ENCODE data around the gene ACOT8. TPM values are rescaled to one million over a fixed set of nuclear protein-coding genes. Genes with fewer than 3 reads are reported as not detected.

The ACOT8 gene
- polyA plus RNA-seq, 2 of the 4 experiments (the other 2 are of a cell fraction), result 14.0 to 18.5 TPM

GRCh38 chr20:45896641-45897161 lies 39.5 kb upstream of the ACOT8 start:
- H3K9me3 ChIP-seq, result no peaks in the 10 kb centered on the region
- TF ChIP-seq KDM5A (IDR thresholded peaks at IDR 0.05) (no peak), REST (IDR thresholded peaks at IDR 0.05) (no peak), HDAC2 (IDR thresholded peaks at IDR 0.05) (no peak), PBX3 (IDR thresholded peaks at IDR 0.05) (no peak), CBX2 (IDR thresholded peaks at IDR 0.05; ENCODE audit: borderline replicate concordance, low read depth) (no peak), FOXS1 (CRISPR knock-in tag; IDR thresholded peaks at IDR 0.05) (no peak), EHF (CRISPR knock-in tag; IDR thresholded peaks at IDR 0.05) (no peak), HOXA7 (CRISPR knock-in tag; IDR thresholded peaks at IDR 0.05) (no peak), TFCP2L1 (CRISPR knock-in tag; IDR thresholded peaks at IDR 0.05) (no peak), HEYL (CRISPR knock-in tag; IDR thresholded peaks at IDR 0.05) (no peak), JUN (IDR thresholded peaks at IDR 0.05) (no peak), POLR2A (IDR thresholded peaks at IDR 0.05; ENCODE audit: low read length) (no peak), PHF8 (IDR thresholded peaks at IDR 0.05; ENCODE audit: borderline replicate concordance, low read depth) (no peak), FOSL2 (IDR thresholded peaks at IDR 0.05) (no peak), FOSL2 (CRISPR knock-in tag; IDR thresholded peaks at IDR 0.05) (no peak), MAZ (IDR thresholded peaks at IDR 0.05; ENCODE audit: borderline replicate concordance, low read depth, low read length) (no peak)
- no peak for DNase-seq (ENCODE audit: low read depth in 1 of 2, low spot score in 1 of 2)
- ChIA-PET POLR2A (no interaction called here), CTCF (interaction anchor here (0.7 to 1.7 kb wide), 5 partner anchors 66 to 98 kb away, joined by 3 to 7 read pairs (median 4); no protein-coding TSS in a partner anchor)
- no peak for FAIRE-seq
- peaks cover 7% of the 10 kb centered on the region for H3K4me1 ChIP-seq
- no peak overlapping the region for H3K4me2 ChIP-seq
- WGBS (ENCODE audit: missing lambda C conversion rate), result 92% methylated on average over 13 of the region's 14 CpGs
- H3K27ac ChIP-seq, result no peak overlapping the region
- H3K4me3 ChIP-seq, result no peak overlapping the region
- ATAC-seq, result no peak

DNA sequence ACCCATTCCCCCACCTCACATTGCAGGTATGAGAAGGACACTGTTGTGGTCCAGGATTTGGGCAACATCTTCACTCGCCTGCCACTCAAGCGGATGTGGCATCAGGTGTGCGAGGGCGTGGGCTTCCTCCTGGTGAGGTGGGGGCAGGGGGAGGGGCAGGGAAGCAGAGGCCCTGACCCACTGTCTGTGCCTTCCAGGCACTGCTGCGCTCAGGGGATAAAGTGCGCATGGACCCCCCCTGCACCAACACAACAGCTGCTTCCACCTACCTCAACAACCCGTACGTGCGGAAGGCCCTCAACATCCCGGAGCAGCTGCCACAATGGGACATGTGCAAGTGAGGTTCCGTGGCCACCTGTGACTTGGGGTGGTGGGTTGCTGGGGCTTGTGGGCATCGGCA lies 37.6 kb upstream of the ACOT8 start:
- POLR2A ChIA-PET, result interaction anchor here (1.3 kb wide), 1 partner anchor 10 kb away, joined by 3 read pairs; no protein-coding TSS in a partner anchor
- 90% methylated on average over 8 of the region's 12 CpGs for whole genome bisulfite sequencing (ENCODE audit: missing lambda C conversion rate)
- no peak for FAIRE-seq

More for the DNA sequence above, 37.6 kb upstream of the ACOT8 start:
- Histone ChIP-seq H3K4me2 (no peak overlapping the region), H3K4me1 (peaks cover 14% of the 10 kb centered on the region), H3K9me3 (no peaks in the 10 kb centered on the region), H3K27ac (no peak overlapping the region), H3K4me3 (no peak overlapping the region)
- TF ChIP-seq HOXB5 (CRISPR knock-in tag; IDR thresholded peaks at IDR 0.05), result no peak
- no peak for TF ChIP-seq TFCP2L1 (CRISPR knock-in tag; IDR thresholded peaks at IDR 0.05)
- TF ChIP-seq REST (IDR thresholded peaks at IDR 0.05), result no peak
- TF ChIP-seq HOXB13 (CRISPR knock-in tag; IDR thresholded peaks at IDR 0.05; ENCODE audit: low read depth), result no peak
- TF ChIP-seq ESRRA (IDR thresholded peaks at IDR 0.05; ENCODE audit: borderline replicate concordance, low read length), result no peak
- no peak for TF ChIP-seq RARB (CRISPR knock-in tag; IDR thresholded peaks at IDR 0.05)
- no peak for TF ChIP-seq ZNF302 (CRISPR knock-in tag; IDR thresholded peaks at IDR 0.05)
- TF ChIP-seq ZC3H11A (IDR thresholded peaks at IDR 0.05), result no peak
- no peak for TF ChIP-seq HOXA7 (CRISPR knock-in tag; IDR thresholded peaks at IDR 0.05)
- TF ChIP-seq PHF8 (IDR thresholded peaks at IDR 0.05; ENCODE audit: borderline replicate concordance, low read depth), result no peak
- no peak for TF ChIP-seq RFX5 (IDR thresholded peaks at IDR 0.05)
- TF ChIP-seq CBX2 (IDR thresholded peaks at IDR 0.05; ENCODE audit: borderline replicate concordance, low read depth), result no peak
- TF ChIP-seq USF2 (IDR thresholded peaks at IDR 0.05), result no peak
- TF ChIP-seq RCOR1 (IDR thresholded peaks at IDR 0.05; ENCODE audit: low read depth, low read length), result no peak
- no peak for TF ChIP-seq POLR2A (IDR thresholded peaks at IDR 0.05; ENCODE audit: low read length)
- no peak for TF ChIP-seq PBX3 (IDR thresholded peaks at IDR 0.05)
- TF ChIP-seq NFE2L2 (conservative IDR thresholded peaks at IDR 0.05; ENCODE audit: low read length), result no peak
- ATAC-seq (no peak), DNase-seq (ENCODE audit: low read depth in 1 of 2, low spot score in 1 of 2) (no peak)
- CTCF ChIA-PET, result interaction anchor here (0.7 to 1.1 kb wide), 3 partner anchors 13 to 96 kb away, joined by 3 to 4 read pairs (median 3); no protein-coding TSS in a partner anchor

Data from A549 (cell line).